Measurements from ENCODE around the gene GLMP. TPM values are rescaled to one million over a fixed set of nuclear protein-coding genes. Genes with fewer than 3 reads are reported as not detected.
A peak's percentile ranks its signal among the peaks of the same experiment; 100 is the strongest.

The GLMP gene
- total RNA-seq, 1 experiment from 2014 or later = 450 TPM

DNA sequence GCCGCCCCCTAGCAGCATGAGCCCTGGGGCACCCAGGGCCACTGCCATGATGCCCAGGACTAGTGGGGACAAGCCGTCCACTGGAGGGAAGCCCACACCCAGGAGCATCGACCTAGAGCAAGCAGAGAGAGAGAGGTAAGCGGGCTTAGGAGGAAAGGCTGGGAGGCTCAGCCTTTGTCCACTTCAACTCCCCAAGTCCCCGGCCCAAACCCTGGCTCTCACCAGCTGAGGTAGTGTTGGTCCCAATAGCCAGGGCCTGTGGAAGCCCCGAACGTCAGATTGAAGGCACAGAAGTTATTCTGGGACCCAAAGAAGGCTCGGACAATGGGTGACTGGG, 2.4 kb downstream of the GLMP start:
- in situ Hi-C loops (cut with HindIII; ENCODE audit: low pct_unique_long_range_greater_than_20kb, low sequenced_read_pairs) = no loop called here
- DNase-seq (ENCODE audit: low read depth, low spot score) = no peak

DNA sequence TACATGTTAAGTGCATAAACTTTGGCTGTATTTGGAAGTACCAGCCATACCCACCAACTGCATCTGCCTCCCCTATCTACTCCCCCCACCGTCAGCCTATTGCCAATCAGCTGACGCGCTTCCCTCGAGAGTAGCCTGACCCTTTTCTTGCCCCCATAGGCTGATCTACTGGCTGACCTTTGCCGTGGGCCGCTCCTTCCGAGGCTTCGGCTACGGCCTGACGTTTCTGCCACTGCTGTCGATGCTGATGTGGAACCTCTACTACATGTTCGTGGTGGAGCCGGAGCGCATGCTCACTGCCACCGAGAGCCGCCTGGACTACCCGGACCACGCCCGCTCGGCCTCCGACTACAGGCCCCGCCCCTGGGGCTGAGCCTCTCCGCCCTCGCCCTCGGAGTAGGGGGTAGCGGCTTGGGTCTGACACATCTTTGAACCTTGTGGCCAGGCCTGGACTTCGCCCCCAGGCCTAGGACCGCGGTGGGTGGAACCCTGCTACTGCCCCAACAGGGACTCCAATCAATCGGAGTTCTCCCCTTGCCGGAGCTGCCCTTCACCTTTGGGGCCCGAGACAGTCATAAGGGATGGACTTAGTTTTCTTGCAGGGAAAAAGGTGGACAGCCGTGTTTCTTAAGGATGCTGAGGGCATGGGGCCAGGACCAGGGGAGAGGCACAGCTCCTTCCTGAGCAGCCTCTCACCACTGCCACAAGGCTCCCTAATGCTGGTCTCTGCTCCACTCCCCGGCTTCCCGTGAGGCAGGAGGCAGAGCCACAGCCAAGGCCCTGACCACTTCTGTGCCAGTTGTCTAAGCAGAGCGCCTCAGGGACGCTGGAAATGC, 4.0 kb downstream of the GLMP start:
- peak; percentile 91 for DNase-seq (ENCODE audit: low read depth, low spot score)

DNA sequence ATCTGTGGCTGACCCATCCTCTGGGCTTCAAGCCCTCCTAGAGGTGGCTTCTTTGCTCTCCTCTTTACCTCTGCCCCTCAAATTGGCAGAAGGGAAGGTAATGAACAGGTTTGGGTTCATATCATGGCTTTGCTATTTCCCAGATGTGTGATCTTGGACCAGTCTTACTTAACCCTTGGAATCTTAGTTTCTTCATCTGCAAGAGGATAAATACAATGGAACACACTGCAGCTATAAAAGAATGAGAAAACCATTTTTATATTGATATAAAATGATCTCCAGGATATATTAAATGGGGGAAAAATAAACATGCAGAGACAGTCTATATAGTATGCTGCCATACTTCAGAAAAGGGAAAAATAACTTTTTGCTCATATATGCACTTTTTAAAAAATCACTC, 5.6 kb downstream of the GLMP start:
- in situ Hi-C loops (cut with HindIII; ENCODE audit: low pct_unique_long_range_greater_than_20kb, low sequenced_read_pairs) = no loop called here

More for the DNA sequence above, 4.0 kb downstream of the GLMP start:
- in situ Hi-C loops (cut with HindIII; ENCODE audit: low pct_unique_long_range_greater_than_20kb, low sequenced_read_pairs) = no loop called here

DNA sequence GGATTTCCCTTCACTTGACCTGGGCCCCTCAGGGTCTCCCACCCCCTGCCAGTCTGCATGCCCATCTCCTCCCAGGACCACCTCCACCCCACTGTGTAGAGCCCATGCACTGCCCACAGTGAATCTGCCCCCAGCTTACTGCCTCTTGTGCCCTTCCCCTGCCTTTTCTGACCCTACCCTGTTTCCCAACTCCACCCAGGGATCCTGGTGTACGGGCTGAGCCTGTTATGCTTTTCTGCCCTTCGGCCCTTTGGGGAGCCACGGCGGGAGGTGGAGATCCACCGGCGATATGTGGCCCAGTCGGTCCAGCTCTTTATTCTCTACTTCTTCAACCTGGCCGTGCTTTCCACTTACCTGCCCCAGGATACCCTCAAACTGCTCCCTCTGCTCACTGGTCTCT, 9.4 kb downstream of the GLMP start:
- no peak for DNase-seq (ENCODE audit: low read depth, low spot score)
- in situ Hi-C loops (cut with HindIII; ENCODE audit: low pct_unique_long_range_greater_than_20kb, low sequenced_read_pairs) = no loop called here

More for the DNA sequence above, 5.6 kb downstream of the GLMP start:
- DNase-seq (ENCODE audit: low read depth, low spot score) = no peak

DNA sequence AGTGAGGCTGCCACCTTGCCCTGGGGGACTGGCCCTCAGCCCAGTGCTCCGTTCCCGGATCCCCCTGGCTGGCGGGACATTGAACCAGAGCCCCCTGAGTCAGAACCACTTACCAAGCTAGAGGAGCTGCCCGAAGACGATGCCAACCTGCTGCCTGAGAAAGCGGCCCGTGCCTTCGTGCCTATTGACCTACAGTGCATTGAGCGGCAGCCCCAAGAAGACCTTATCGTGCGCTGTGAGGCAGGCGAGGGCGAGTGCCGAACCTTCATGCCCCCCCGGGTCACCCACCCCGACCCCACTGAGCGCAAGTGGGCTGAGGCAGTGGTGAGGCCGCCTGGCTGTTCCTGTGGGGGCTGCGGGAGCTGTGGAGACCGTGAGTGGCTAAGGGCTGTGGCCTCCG, 10.0 kb downstream of the GLMP start:
- no peak for DNase-seq (ENCODE audit: low read depth, low spot score)
- in situ Hi-C loops (cut with HindIII; ENCODE audit: low pct_unique_long_range_greater_than_20kb, low sequenced_read_pairs) = no loop called here

DNA sequence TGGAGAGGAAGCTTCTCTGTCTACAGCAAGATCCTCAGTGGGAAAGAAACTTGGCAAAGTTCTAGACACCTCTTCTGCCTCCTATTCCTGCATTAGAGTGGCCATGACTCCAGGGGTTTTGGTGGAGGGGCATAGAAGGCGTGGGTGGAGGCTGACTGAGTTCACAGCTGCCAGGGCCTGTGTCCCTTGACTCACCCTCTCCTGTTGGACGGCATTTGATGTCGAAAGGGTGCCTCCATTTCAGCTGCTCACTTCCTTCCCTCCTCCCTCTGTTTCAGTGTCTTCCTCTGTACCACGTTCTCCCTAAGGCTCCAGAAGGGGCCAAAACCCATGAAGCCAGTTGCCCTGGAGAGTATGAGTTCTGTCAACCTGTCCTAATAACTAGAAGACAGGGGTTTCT, 10.7 kb downstream of the GLMP start:
- in situ Hi-C loops (cut with HindIII; ENCODE audit: low pct_unique_long_range_greater_than_20kb, low sequenced_read_pairs) = no loop called here

DNA sequence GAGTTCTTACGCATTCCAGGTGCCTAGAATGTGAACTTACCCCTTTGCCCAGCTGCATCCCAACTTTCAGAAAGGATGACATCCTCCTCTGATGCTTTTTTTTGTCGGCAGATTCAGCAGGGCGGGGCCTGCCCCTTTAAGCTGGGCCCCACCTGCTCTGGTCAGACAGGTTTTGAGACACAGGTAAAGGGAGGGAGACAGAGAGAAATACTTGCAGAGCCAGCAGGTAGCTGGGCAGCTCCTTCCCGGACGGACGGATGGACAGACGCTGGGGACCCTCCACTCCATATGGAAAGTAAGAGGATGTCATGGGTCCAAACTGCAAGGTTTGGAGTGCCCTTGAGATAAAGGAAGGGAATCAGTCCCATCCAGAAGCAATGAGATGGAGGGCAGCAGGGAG, 11.4 kb downstream of the GLMP start, which contains the start of gene TMEM79:
Gene TMEM79 (plus strand): TSS at position 214 of the 400 bp plus-strand sequence. CDS start 902 bp downstream, outside the sequence.
- DNase-seq (ENCODE audit: low read depth, low spot score) = no peak

More for the DNA sequence above, 10.7 kb downstream of the GLMP start:
- no peak for DNase-seq (ENCODE audit: low read depth, low spot score)

DNA sequence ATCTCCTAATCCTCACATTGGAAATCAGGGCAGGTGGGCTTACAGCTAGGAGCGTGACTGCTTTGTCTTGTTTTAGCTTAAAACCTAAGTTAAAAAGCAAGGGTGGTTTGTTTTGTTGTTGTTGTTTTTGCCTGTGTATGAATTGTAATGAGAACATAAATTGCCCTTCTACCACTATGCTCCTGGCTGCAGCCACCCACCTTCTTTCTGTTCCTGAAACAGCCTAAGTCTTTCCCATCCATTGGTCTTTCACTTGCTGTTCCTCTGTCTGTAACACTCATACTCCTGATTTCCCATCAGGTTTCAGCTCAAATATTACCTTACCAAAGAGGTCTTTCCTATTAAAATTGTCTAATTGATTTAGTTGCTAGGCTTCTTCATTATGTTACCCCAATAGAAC, 12.0 kb downstream of the GLMP start:
- no peak for DNase-seq (ENCODE audit: low read depth, low spot score)
- in situ Hi-C loops (cut with HindIII; ENCODE audit: low pct_unique_long_range_greater_than_20kb, low sequenced_read_pairs) = no loop called here

More for the DNA sequence above, 11.4 kb downstream of the GLMP start, which contains the start of gene TMEM79:
- in situ Hi-C loops (cut with HindIII; ENCODE audit: low pct_unique_long_range_greater_than_20kb, low sequenced_read_pairs) = no loop called here

DNA sequence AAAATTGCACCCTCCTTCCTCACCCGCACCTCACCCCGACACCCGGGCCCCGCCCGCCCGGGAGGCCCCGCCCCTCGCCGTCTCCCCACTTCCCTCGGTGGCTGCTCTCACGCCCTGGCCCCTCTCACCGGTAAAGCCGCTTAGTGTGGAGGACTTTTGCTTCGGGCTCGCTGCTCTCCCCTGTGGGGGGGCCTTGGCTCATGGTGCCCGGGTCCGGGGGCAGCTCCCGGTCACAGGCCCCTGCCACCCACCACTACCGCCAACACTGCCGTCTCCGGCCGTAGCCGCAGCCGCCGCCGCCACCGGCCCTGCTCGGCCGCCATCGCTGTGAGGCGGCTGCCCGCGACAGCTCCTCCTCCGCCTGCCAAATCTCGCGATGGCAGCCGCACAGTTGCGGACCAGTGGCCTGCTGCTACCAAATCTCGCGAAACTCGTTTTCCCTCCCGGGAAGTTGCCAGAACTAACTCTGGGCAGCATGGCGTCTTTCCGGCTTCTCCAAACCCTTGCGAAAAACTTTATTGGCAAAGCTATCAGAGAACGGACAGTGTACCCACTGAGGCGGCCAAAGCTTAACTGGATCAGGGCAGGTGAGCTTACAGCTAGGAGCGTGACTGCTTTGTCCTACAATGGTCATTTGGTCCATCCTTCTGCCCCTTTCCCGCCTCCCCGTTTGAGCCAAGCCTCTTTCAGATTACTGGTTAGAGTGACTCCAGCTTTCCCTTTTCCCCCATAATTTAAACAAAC, 12.8 kb downstream of the GLMP start, which contains the start of gene SMG5:
Gene SMG5 (minus strand): TSS at position 347 of the 744 bp plus-strand sequence. CDS start 145 bp downstream, at position 202.
- in situ Hi-C loops (cut with HindIII; ENCODE audit: low pct_unique_long_range_greater_than_20kb, low sequenced_read_pairs) = no loop called here
- peak; percentile 98 for DNase-seq (ENCODE audit: low read depth, low spot score)

DNA sequence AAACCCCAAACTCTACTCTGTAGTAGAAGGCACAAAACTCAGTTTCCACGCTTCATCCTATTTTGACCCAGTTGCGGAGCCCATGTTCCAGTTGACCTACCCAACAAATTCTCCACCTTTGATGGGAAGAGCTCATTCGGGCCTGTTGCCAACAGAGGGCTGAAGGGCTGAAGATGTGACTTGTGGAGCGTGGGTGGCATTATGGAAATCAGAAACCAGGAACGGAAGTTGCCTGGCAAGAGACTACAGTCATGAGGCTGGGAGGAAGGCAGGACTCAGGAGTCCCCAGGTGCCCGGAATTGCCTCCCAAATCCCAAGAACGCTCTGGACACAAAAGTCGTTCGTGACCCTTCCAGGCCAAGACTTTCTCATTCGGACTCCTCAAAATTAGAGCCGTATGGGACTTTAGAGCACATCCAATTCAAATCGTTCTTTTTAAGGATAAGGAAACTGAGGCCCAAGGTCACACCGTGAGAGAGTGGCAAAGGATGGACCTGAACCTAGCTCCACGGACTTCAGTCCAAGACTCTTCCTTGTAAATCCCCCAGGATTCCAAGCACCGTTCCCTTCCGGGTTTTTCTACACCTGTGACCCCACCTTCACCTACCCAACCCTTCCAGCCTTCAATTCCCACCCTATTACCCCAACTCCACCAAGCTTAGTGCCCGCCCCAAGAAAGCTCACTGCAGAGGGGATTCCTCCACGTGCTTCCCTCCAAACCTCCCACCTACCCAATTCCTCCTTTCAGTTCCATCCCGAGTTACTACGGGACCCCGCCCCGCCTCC, 13.6 kb downstream of the GLMP start:
- in situ Hi-C loops (cut with HindIII; ENCODE audit: low pct_unique_long_range_greater_than_20kb, low sequenced_read_pairs) = no loop called here
- peak; percentile 52 for DNase-seq (ENCODE audit: low read depth, low spot score)

DNA sequence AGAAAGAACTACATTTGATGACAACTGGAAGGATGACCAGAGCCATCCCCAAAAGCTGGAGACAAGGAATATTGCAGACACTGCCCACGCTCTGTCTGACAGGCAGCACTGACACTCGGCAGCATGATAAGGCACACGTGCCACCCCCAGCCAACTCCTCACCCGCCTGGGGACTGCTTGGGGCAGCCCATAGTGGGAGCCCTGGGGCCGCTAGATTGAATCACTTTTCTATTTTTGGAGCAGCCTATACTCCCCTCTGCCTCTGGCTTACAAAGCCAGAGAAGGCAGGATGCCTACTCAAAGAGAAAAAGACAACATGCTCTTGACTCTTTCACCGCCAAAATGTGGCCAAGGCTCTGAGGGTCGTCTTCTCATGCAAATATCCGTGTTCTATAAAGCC, 14.2 kb downstream of the GLMP start:
- in situ Hi-C loops (cut with HindIII; ENCODE audit: low pct_unique_long_range_greater_than_20kb, low sequenced_read_pairs) = no loop called here
- peak; percentile 40 for DNase-seq (ENCODE audit: low read depth, low spot score)

DNA sequence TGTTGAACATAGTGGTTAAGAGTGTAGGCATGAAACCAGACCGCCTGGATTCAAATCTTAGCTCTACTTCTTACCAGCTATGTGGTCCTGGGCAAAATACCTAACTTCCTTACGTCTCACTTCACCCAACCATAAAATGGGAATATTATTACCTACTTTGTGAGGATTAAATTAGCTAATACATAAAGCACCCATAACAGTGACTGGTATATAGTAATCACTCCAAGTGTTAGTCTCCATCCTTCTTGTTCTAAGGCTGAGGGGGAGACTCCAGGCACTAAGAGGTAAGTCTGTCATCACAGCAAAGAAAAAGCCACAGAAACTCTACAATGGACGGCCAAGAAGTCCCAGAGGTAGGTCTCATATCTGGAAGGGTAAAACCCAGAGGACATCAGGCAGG, 15.6 kb downstream of the GLMP start:
- in situ Hi-C loops (cut with HindIII; ENCODE audit: low pct_unique_long_range_greater_than_20kb, low sequenced_read_pairs) = no loop called here

DNA sequence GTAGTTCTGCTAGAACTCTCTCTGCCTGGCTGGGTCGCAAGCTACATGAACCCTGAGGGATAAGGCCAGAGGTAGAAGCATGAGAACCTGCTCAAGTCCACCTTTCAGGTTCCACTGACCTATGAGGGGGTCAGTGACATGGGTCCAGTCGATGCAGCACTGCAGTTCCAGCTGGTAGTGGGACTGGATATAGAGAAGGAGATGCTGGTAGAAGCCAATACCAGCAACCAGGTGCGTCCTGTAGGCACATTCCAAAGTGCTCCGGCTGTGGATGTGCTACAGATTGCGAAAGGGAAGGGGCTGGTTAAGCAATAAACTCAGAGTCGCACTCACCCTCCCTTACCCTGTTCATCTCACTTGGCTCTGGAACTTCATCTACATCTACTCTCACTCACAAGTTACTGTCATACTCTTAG, 18.5 kb downstream of the GLMP start:
- no peak for DNase-seq (ENCODE audit: low read depth, low spot score)
- in situ Hi-C loops (cut with HindIII; ENCODE audit: low pct_unique_long_range_greater_than_20kb, low sequenced_read_pairs) = no loop called here

More for the DNA sequence above, 15.6 kb downstream of the GLMP start:
- no peak for DNase-seq (ENCODE audit: low read depth, low spot score)

DNA sequence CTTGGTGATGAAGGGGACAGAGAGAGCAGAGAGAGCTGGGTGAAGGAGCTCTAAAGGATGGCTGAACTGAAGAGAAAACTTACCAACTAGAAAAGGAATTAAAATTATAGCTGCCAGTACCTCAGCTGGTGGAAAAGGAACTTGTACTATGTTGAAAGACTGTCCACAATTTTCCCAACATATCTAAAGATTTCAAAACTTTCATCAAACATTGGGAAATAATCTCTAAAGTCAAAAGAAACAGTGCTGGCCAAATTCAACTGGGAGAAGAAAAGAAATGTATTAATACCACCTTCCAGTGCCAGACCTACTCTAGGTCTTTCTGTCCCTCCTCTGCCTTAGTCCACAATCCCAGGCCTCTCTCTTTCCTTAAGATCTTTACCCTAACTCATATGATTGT, 18.9 kb downstream of the GLMP start:
- no peak for DNase-seq (ENCODE audit: low read depth, low spot score)
- in situ Hi-C loops (cut with HindIII; ENCODE audit: low pct_unique_long_range_greater_than_20kb, low sequenced_read_pairs) = no loop called here

DNA sequence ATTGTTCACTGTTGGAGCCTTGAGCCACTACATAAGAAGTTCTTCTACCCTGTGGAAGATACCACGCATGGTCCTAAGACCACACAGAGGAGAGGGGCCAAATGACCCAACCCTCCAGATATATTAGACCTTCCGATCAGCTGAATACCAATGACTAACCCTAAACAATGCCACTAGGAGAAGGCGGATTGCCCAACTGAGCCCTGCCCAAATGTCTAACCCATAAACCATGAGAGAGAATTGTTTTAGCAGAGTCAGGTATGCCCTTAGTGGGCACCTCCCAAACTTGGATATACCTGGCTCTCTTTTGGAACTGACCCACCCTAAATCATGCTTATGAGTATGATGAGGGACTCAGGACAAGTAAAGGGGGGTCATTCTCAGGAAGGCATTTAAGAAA, 25.2 kb downstream of the GLMP start:
- in situ Hi-C loops (cut with HindIII; ENCODE audit: low pct_unique_long_range_greater_than_20kb, low sequenced_read_pairs) = no loop called here
- no peak for DNase-seq (ENCODE audit: low read depth, low spot score)

DNA sequence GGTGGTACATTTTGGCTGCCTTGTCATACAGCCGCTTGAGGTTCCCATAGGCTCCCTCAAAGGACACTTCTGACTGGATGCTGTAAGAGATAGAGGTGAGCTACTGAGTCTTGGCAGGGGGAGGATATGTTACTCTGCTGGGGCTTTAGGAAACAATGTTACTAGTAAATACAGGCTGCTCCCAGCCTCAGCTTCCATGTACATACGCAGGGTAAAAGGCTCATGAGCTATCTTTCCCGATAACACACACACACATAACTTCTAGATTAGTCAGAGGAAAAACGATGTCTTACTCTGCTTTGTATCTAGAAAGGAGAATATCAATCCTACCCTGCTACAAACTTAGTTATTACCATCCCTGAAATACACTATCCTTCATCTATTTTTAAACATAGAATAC, 27.1 kb downstream of the GLMP start:
- no peak for DNase-seq (ENCODE audit: low read depth, low spot score)
- in situ Hi-C loops (cut with HindIII; ENCODE audit: low pct_unique_long_range_greater_than_20kb, low sequenced_read_pairs) = no loop called here

DNA sequence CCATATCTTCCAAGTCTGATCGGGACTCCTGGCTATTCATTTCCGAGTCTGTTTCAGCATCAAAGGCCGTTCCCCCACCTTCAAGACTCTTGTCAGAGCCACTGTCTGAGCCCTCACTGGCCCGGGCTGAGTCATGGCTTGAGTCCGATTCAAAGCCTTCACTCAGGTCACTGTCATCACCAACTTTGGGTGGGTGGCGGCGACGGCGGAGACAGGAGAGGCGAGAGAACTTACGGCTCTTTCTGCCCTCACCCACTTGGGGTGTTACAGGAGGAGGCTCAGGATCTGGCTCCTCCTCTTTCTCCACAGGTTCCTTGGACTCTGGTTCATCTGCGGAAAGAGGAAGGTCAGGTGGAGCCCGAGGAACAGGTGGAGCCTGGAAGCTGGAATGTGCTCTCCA, 29.4 kb downstream of the GLMP start:
- in situ Hi-C loops (cut with HindIII; ENCODE audit: low pct_unique_long_range_greater_than_20kb, low sequenced_read_pairs) = no loop called here

DNA sequence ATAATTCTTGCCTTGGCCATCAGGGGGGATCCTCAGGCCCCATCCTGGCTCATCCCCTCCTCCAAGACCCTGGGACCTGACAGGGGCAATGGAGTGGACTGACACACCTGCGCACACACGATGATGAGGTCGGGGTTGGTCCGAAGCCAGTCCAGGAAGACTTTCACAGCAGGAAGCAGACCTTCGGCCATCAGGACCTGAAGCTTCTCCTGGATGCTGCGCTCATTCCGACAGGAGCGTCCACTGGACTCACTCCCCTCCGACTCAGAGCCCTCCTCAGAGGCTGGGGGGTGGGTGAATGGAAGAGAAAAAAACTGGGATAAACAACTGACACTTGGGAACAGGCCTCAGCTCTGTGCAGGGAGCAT, 32.2 kb downstream of the GLMP start:
- in situ Hi-C loops (cut with HindIII; ENCODE audit: low pct_unique_long_range_greater_than_20kb, low sequenced_read_pairs) = no loop called here
- DNase-seq (ENCODE audit: low read depth, low spot score) = no peak

More for the DNA sequence above, 29.4 kb downstream of the GLMP start:
- no peak for DNase-seq (ENCODE audit: low read depth, low spot score)

Data from SK-MEL-5 (cell line).